SK-MEL-5 (cell line): ENCODE results near the gene NEDD4L. TPM values are rescaled to one million over a fixed set of nuclear protein-coding genes. Genes with fewer than 3 reads are reported as not detected.

Experiments used
- DNase-seq: peaks from one replicate; pipeline ENCODE4 v3.0.0-alpha.2; 2016; ENCODE audit warnings: low read depth, low spot score
- in situ Hi-C: cut with HindIII; loops from 2 replicates; pipeline ENCODE4 v1.10.0; 2016; ENCODE audit warnings: low sequenced_read_pairs, high pct_unique_total_duplicates, low pct_unique_long_range_greater_than_20kb
- total RNA-seq: library from RNA; depleted of rRNA; stranded (reverse); fragments of >200 nt; shearing (Covaris generic); gene quantifications from 2 replicates; pipeline ENCODE4 v1.2.3, GENCODE V29; 2014

NEDD4L gene
- total RNA-seq, 1 experiment from 2014 or later, result 215 TPM

DNA sequence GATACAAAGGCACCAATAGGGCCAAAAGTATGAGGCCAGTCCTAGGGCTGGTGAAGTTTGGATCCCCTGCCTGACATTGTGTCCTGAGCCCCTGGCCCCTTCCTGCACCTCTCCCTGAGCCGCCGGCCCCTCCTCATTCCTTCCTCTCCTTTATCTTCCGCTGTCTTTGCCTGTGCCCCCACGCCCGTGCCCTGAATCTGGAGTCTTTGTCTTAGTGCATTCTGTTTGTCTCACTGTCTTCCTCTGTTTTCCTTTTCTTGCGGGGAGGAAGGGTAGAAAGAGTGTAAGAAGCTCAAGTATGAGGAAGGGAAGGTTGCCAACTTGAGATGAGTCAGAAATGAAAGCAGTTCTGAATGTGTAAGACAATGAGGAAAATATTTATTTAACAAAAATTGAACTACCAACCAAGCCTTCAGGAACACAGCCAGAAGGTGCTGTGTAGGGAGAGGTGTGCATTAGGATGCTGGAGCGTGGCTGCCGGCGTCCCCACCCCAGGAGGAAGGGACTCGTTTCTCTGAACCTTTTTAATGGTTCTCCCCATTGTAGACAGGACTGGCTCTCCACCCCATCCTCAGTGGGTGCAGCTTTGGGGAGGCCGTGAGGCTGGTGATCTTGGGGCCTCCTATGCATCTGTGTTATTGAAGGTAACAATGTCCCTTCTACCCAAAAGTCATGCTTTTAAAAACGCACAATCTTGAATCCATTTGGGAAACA is 133.1 kb downstream of the NEDD4L start:
- DNase-seq, result peak; percentile 22
- in situ Hi-C loops, result no loop called here

DNA sequence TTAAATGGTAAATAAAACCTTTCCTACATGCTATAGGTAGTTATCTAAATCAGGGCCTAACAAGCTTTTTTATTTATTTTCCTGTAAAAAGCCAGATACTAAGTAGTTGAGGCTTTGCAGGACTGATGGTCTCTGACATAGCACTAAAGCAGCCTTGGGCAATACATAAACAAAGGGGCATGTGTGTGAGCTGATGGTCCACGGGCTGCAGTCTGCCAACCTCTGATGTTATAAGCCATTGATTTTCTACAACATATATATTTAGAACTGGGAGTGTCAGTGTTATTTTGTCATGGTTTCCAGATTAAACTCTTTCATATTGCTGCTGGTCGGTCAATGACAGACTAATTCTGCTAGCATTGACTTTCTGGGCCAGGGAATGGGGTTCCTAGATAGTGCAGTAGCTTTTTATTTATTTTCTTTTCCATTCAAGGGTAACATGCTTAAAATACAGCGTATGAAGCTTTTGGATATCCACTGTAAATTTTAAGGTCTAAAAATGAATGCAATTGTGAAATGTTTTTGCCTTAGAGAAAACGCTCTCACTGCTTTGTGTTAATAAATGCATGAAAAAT is 134.0 kb downstream of the NEDD4L start:
- DNase-seq, result peak; percentile 80
- in situ Hi-C loops, result no loop called here

DNA sequence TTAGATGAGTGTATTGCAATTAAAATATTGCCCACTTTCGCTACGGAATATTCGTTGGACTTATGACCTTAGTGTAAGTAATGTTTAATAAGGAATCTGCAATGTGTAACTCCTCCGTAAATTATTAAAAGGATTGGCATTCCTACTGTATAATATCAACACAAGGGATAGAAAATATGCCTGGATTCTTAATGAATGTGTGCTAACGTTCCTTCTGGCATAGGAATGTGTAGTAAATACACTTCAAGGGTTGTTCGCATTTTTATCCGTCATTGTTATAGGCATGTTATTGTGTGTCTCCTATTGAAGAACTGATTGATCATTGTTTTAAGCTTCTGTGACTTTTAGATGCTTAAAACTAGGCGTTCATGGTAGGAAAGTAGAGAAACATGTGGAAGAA is 134.5 kb downstream of the NEDD4L start:
- in situ Hi-C loops, result no loop called here
- no peak for DNase-seq

DNA sequence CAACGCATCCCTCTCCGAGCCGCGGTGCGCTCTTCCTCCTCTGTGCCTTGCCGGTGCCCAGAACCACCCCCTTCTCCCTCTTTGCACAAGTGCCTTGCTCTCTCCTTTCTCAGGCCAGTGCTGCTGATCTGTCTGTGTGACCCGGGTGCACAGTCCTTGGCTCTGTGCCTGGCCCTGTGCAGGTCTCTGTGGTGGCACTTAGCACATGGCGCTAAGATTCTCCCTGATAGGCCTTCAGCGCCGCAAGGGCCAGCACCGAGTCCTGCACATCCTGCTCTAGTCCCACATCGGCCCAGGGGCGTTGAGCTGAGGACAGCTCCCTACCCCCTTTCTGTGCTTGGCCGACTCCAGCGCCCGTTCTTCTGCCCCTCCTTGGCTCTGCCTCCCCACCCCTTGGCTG is 136.1 kb downstream of the NEDD4L start:
- in situ Hi-C loops, result no loop called here
- DNase-seq, result no peak

DNA sequence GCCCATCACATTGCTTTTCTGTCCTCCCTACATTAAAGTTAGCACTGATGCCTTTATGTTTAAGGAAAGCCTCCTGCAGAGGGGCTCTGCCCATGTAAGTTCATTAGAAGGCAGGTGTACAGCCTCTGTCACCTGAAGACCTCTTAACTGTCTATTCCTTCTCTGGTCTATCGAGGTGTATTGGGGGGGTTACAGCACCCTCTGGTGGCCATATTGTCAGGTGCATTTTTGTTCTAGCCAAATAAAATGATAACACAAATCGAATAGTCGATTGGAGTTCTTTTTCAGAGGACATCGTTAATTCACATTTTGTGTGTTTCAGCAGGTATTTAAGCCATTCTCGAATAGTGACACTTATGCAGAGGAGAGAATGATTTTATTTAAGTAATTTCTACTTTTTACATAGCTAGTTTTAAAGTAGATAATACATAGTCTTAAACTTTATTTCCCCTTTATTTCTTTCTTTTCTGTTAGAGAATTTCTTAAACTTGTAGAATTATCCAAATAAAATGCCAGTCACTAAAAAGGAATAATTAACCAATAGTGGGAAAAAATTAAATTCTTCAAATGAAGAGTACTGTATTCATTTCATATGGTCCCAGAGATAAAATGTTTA is 136.8 kb downstream of the NEDD4L start:
- peak; percentile 61 for DNase-seq
- in situ Hi-C loops, result no loop called here

DNA sequence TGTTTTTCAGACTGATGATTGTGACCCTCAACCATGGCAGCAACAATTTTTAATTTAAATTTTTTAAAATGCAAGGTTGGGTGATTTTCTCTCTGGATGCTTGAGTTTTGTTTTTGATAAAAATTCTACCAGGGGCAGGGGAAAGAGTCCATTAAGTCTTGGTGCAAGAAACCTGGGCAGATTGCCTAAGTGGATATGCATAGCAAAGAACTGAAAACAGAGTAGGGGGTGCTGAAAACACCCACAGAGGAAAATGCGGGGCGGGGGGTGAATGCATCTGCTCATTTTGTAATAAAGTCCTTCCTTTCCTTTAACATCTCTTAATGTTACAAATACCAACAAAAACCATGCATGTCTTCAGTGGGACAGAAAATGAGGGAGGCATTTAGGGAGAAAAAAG is 138.0 kb downstream of the NEDD4L start:
- in situ Hi-C loops, result no loop called here
- DNase-seq, result no peak

DNA sequence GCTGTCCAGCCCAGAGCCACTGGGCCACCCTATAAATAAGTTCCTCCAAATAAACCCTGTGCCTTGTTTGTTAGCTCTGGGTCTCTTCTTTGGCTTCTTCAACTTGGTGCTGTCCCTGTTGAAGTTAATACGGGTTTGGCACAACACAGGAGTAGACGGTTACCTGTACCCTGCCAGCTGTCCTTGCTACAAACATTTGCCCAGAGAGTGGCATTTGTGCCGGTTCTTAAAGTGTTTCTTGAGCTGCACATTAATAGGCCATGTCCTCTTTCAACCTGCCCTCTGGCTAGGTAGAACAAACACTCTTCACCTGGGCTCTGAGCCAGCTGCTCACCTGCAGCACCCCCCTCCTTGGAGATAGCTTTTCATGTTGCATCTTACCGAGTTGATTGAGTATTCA is 139.2 kb downstream of the NEDD4L start:
- in situ Hi-C loops, result no loop called here
- no peak for DNase-seq

DNA sequence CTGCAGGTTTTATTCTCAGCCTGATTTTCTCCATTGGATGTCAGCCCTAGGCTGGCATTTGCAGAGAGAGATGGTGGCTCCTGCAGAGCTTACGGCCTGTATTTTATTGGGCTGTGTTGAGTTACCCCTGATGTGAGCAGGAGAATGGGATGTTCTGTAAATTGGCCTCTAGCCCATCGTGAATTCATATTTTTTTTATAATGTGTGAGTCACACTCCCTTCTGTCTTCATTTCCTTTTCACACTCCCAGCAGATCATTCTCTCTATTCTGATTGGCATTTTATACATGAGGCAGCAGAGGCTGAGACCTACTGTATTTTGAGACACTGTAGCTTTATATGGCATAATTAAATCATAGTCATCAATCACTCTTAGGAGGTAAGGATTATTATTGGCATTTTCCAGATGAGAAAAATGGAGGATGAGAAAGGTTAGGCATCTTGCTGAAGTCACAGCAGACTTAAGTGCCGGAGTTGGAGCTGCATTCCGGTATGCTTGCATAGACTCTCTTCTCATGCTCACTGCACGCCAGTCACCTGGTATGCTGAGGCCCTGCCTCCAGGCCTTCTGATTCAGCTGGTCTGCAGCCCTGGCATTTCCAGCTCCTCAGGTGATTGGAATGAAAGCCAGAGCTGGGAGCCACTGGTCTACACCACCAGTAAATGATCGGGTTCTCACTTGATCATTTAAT is 142.4 kb downstream of the NEDD4L start:
- peak; percentile 86 for DNase-seq
- in situ Hi-C loops, result no loop called here

DNA sequence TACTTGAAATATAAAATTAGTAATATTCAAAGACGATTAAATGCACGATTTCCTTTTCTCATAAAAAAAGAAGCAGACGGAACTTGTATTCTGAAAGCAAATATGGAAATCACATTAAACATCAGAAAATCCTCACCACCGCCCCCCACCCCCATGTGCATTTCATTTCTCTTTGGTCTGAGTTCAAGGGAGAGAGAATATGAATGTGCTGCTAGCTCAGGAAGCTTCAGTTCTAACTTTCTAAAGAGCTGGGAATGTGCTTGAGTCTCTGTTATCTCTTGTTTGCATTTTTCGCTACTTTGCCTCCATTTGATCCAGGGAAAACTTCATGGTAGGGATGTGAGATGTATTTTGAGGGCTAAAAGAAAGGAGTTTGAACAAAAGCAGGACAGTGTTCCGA is 143.6 kb downstream of the NEDD4L start:
- in situ Hi-C loops, result no loop called here
- DNase-seq, result no peak

DNA sequence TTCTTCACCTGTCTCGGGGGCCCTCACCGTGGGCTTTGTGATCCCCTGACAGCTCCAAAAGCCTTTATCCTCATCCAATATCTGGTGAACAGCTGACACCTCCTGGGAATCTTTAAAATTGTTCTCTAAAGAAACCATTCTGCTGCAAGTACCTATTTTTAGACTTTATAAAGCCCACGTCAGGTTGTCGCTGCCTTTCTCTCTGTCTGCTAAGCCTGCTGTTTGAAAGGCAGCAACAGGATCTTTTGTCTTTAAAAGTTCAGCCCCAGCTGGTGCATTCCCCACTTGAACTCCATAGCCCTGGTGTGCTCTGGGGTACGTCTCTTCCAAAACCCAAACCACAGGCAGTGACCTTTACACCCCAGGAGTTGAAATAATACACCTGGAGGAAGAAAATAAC is 145.0 kb downstream of the NEDD4L start:
- in situ Hi-C loops, result no loop called here
- no peak for DNase-seq

DNA sequence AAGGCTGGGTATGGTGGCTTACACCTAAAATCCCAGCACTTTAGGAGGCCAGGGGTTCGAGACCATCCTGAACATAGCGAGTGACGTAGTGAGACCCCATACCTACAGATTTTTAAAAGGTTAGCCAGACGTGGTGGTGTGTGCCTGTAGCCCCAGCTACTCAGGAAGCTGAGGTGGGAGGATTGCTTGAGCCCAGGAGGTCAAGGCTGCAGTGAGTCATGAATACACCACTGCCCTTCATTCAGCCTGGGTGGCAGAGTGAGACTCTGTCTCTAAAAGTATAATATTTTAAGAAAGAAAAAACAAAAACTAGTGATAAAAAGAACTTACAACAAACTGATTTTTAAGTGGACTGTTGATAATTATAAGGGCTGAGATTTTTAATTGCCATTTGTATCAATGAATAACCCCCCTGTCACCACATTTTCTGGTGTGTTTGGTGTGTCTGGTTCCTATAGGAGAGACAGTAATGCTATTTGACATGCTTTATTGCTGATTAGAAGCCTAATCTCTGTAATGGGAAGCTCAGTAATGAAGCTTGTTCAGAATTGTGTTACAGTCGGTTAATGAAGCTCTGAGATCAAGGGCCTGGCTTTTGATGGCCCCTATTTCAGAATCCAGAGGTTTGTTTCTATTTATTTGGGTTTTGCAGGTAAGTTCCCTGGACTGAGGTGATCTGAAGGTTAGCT is 147.0 kb downstream of the NEDD4L start:
- in situ Hi-C loops, result no loop called here
- DNase-seq, result no peak

DNA sequence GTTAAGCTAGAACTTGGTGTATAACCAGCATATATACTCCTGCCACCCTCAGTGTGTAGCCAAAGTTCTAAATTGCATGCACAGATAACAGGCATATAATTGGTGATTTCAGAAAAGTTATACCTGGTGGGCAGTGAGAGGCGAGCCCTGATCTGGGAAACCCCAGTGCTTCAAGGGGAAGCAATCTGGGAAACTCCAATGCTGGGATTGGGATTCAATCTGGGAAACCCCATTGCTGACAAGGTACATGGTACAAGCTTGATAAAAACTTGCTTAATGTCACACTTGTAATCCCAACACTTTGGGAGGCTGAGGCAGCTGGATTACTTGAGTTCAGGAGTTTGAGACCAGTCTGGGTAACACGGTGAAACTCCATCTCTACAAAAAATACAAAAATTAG is 147.6 kb downstream of the NEDD4L start:
- DNase-seq, result no peak
- in situ Hi-C loops, result no loop called here

DNA sequence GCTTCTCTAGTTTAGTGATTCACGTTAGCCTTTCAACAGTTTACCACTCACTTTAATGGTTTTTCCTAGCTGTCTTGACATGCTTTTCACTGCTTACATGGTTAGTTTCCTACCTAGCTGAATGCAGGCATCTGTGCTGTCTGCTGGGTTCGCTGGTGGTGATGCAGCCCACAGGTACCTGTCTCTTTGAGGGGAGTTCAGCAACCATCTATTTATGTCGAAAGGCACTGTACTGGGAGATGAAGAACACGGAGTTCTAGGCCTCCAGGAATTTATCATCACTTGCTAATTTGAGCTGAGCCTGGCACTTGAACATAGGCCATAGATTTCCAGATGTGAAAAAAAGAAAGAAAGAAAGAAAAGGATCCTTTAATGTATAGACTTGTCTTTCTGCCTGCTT is 148.5 kb downstream of the NEDD4L start:
- in situ Hi-C loops, result no loop called here
- no peak for DNase-seq

DNA sequence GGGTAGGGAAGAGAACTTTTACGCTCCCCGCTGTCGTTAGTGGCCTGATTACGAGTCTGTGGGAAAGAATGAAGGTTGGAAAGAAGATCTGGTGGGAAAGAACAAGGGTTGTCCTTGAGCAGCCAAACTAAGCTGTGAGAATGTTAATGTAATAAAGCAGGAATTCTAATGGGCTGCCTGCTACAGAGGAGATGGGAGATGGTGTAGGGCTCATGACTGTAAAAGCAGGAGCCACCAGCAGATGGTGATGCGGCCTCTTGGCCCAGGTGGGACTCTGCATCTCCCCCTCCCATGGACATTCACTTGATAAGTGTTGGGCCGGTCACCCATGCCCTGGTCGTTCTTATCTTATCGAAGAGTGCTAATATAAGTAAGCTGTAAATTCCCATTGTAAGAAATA is 150.0 kb downstream of the NEDD4L start:
- DNase-seq, result peak; percentile 44
- in situ Hi-C loops, result no loop called here

DNA sequence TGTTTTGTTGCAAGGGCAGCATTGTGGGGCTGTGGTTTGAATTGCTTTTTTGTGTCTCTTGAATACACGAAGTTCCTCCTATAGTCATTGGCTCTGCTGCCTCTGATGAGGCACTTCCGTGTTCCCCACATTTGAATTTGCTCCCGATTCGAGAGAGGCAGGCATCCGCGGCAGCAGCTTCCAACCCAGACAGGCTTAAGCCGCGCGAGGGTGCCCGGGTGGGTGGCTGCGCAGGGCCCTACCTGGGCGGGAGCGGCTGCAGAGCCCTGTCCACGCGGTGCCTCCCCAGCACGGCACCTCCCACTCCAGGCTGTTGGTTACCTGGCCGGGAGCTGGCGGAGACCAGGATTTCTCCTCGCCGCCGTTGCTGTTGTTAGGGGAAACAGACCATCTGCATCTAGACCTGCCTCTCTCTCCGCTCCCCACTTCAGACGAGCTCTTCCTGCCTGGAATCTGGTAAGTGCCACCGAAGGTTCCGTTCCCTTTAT is 151.3 kb downstream of the NEDD4L start:
- in situ Hi-C loops, result no loop called here

DNA sequence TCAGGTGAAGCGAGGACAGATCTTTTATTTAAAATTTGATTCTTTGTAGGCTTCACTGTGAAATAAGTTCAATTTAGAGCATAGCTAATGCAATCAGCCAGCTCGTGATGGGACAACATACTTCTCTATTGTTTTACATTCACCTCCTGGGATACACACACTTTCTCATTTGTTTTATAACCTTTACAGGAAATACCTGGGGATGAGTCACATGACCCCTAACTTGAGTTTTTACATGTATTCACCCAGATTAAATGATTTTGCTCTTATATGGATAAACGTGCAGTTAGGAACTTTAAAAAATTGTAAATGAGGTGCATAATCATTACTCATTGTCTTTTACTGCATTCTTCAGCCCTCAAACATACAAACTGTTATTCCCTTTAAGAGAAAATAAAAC is 152.1 kb downstream of the NEDD4L start:
- in situ Hi-C loops, result no loop called here
- no peak for DNase-seq

More for the DNA sequence above, 151.3 kb downstream of the NEDD4L start:
- DNase-seq, result no peak

DNA sequence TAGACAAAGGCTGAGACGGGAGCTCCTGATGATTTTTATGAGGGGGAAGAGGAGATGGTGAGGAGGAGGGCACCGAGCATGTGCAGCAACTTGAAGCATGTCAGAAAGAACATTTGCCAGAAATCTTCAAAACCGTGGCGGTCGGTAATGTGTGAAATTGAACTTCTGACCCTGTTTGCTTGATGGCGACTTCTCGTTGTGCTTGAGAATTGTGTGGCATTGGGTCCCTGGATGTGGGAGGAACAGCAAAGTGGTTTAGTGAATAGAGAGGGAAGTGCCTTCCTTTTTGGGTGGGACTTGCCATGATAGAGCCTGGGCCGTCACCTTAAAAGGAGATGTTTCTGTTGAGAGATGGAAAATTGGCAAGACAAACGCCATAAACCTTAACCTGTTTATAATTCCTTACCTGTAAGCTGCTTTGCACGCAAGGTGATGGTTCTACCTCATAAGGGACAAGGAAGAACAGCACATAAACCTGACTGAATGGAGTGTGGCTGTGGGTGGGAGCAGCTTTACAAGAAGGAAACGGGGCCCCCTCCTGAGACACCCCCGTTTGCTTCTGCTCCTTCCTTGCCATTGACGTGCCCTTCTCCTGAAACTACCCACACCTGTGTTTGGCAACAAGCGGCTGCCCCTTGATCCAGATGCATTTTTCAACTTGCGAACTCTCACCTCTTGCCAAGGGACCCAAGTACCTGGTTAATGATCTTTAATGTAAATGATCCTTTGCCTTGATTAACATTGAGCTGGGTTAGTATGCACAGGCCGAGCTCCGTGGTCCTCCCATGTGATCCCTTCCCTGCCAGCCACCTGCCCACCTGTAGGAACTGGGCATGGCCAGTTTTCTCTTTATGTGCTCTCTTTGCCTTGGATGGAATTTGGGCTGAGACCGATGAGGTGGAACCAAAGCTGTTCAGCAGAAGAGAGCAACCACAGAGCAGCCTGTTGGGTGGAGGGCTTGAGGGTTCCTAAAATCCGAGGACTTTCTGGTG is 153.2 kb downstream of the NEDD4L start:
- DNase-seq, result no peak
- in situ Hi-C loops, result no loop called here
